Activated CD8-positive, alpha-beta memory T cell treated with anti-CD3 and anti-CD28 coated beads, Interleukin-2, amount 50 U/mL, for 4 hours (primary cell): ENCODE results near the gene KRTAP9-2.
"Not testable (repeated sequence)": the region's sequence is repeated elsewhere in the genome, so short reads cannot be mapped to it uniquely, and the experiment has no call there.

Source experiments
- DNase-seq: peaks from one replicate; pipeline ENCODE4 v3.0.0-alpha.2; 2020

The KRTAP9-2 gene

GRCh38 chr17:41237949-41238437 lies 11.5 kb downstream of the KRTAP9-2 start, which contains the start of gene KRTAP9-8:
TSS of gene KRTAP9-8 (plus strand) at chr17:41237999. CDS start at chr17:41238052, 53 bp downstream.
- not testable (repeated sequence) for DNase-seq

GRCh38 chr17:41246995-41247787 lies 20.7 kb downstream of the KRTAP9-2 start:
- not testable (repeated sequence) for DNase-seq

- not testable (repeated sequence) for DNase-seq
These were observed 23.3 kb downstream of the KRTAP9-2 start, which contains the start of gene KRTAP9-4 for GRCh38 chr17:41249637-41250240. TSS of gene KRTAP9-4 (plus strand) at chr17:41249687. CDS start at chr17:41249721, 34 bp downstream.

GRCh38 chr17:41251261-41251660 lies 24.8 kb downstream of the KRTAP9-2 start:
- no peak for DNase-seq

- no peak for DNase-seq
These were observed 28.4 kb downstream of the KRTAP9-2 start for GRCh38 chr17:41254861-41255260.

- DNase-seq, result not testable (repeated sequence)
These were observed 29.2 kb downstream of the KRTAP9-2 start, which contains the start of gene KRTAP9-9 for GRCh38 chr17:41255381-41256290. TSS of gene KRTAP9-9 (plus strand) at chr17:41255384.

- no peak for DNase-seq
These were observed 29.8 kb downstream of the KRTAP9-2 start for GRCh38 chr17:41256291-41256685.

- DNase-seq, result no peak
These were observed 32.0 kb downstream of the KRTAP9-2 start for GRCh38 chr17:41258406-41258805.

- no peak for DNase-seq
These were observed 36.8 kb downstream of the KRTAP9-2 start for GRCh38 chr17:41263212-41263611.

GRCh38 chr17:41264599-41264998 lies 38.2 kb downstream of the KRTAP9-2 start:
- no peak for DNase-seq

- DNase-seq, result no peak
These were observed 38.6 kb downstream of the KRTAP9-2 start, which contains the start of gene KRTAP9-6 for GRCh38 chr17:41265078-41265477. TSS of gene KRTAP9-6 (plus strand) at chr17:41265378. CDS start at chr17:41265378, 0 bp downstream.

- DNase-seq, result no peak
These were observed 41.3 kb downstream of the KRTAP9-2 start for GRCh38 chr17:41267711-41268110.

GRCh38 chr17:41271323-41271722 lies 44.9 kb downstream of the KRTAP9-2 start:
- DNase-seq, result not testable (repeated sequence)

GRCh38 chr17:41271858-41272257 lies 45.4 kb downstream of the KRTAP9-2 start:
- no peak for DNase-seq

- DNase-seq, result not testable (repeated sequence)
These were observed 49.3 kb downstream of the KRTAP9-2 start, which contains the start of gene KRTAP9-7 for GRCh38 chr17:41275648-41276190. TSS of gene KRTAP9-7 (plus strand) at chr17:41275698. CDS start at chr17:41275698, 0 bp downstream.
